Liver (tissue), 9 donors: Measurements from ENCODE around the gene TRUB1. TPM values are rescaled to one million over a fixed set of nuclear protein-coding genes. Genes with fewer than 3 reads are reported as not detected.

Experiments
- DNase-seq: peaks from one replicate; pipeline ENCODE4 v3.0.0-alpha.2; 2017; ENCODE audit warnings: low spot score
- H3K27ac ChIP-seq, 2 donors: one replicate each; pipeline ENCODE4 v1.7.0; 2013; ENCODE audit warnings: inconsistent platforms in 2 of 2, low read length in 2 of 2, control low read depth in 1 of 2, low read depth in 1 of 2, mild to moderate bottlenecking in 1 of 2
- H3K27me3 ChIP-seq, 4 donors: one replicate each; pipeline versions ENCODE4 v1.6.1 to v1.7.0; 2013; ENCODE audit warnings: low read length in 3 of 4, inconsistent platforms in 1 of 4, mild to moderate bottlenecking in 1 of 4, moderate library complexity in 1 of 4; ENCODE audit not compliant: control insufficient read depth in 4 of 4, insufficient read depth in 4 of 4
- H3K36me3 ChIP-seq, 4 donors: one replicate each; pipeline versions ENCODE4 v1.6.1 to v1.7.0; 2013; ENCODE audit warnings: low read length in 3 of 4, mild to moderate bottlenecking in 3 of 4, low read depth in 1 of 4, moderate library complexity in 1 of 4; ENCODE audit not compliant: control insufficient read depth in 4 of 4, insufficient read depth in 3 of 4
- H3K4me1 ChIP-seq, 4 donors: one replicate each; pipeline versions ENCODE4 v1.6.1 to v1.7.0; 2013; ENCODE audit warnings: low read length in 3 of 4, mild to moderate bottlenecking in 3 of 4, moderate library complexity in 1 of 4; ENCODE audit not compliant: control insufficient read depth in 4 of 4, insufficient read depth in 4 of 4
- H3K4me3 ChIP-seq, 3 donors: one replicate each; pipeline versions ENCODE4 v1.6.1 to v1.7.0; 2013; ENCODE audit warnings: low read length in 3 of 3, control low read depth in 1 of 3, low read depth in 1 of 3, mild to moderate bottlenecking in 1 of 3
- H3K9ac ChIP-seq, 2 donors: one replicate each; pipeline ENCODE4 v1.7.0; 2013; ENCODE audit warnings: low read length in 2 of 2, mild to moderate bottlenecking in 2 of 2, moderate library complexity in 2 of 2, control low read depth in 1 of 2, low read depth in 1 of 2
- H3K9me3 ChIP-seq, 4 donors: one replicate each; pipeline versions ENCODE4 v1.6.1 to v1.7.0; 2013; ENCODE audit warnings: low read length in 3 of 4; ENCODE audit not compliant: control insufficient read depth in 4 of 4
- ATF3 ChIP-seq: IDR thresholded peaks from 2 replicates; pipeline ENCODE4 v1.6.1; 2016; ENCODE audit warnings: antibody characterized with exemption
- CTCF ChIP-seq: fragments of 150-350 bp; IDR thresholded peaks from 2 replicates; pipeline ENCODE4 v1.5.1; 2017; ENCODE audit warnings: improper control_type of control experiment, low read depth, low read length; ENCODE audit not compliant: missing input control
- EGR1 ChIP-seq, 2 donors: IDR thresholded peaks; 2 replicates each; pipeline ENCODE4 v1.6.1; 2016 to 2018; ENCODE audit warnings: antibody characterized with exemption in 2 of 2, low read depth in 2 of 2
- FOXA1 ChIP-seq: IDR thresholded peaks from 2 replicates; pipeline ENCODE4 v1.6.1; 2016; ENCODE audit warnings: antibody characterized with exemption
- FOXA2 ChIP-seq: IDR thresholded peaks from 2 replicates; pipeline ENCODE4 v1.6.1; 2016; ENCODE audit warnings: antibody characterized with exemption
- HNF4A ChIP-seq, 2 donors: conservative IDR thresholded peaks; 2 replicates each; pipeline ENCODE4 v1.6.1; 2016; ENCODE audit warnings: antibody characterized with exemption in 2 of 2, mild to moderate bottlenecking in 2 of 2
- HNF4G ChIP-seq: IDR thresholded peaks from 2 replicates; pipeline ENCODE4 v1.6.1; 2016; ENCODE audit warnings: antibody characterized with exemption
- JUND ChIP-seq, 2 donors: IDR thresholded peaks; 2 replicates each; pipeline ENCODE4 v1.6.1; 2016; ENCODE audit warnings: antibody characterized with exemption in 2 of 2
- RAD21 ChIP-seq, 2 donors: IDR thresholded peaks; 2 replicates each; pipeline ENCODE4 v1.6.1; 2016; ENCODE audit warnings: antibody characterized with exemption in 2 of 2, mild to moderate bottlenecking in 2 of 2
- REST ChIP-seq: IDR thresholded peaks from 2 replicates; pipeline ENCODE4 v1.6.1; 2016; ENCODE audit warnings: antibody characterized with exemption, mild to moderate bottlenecking
- RXRA ChIP-seq, 2 donors: IDR thresholded peaks; 2 replicates each; pipeline ENCODE4 v1.6.1; 2017 to 2018; ENCODE audit warnings: antibody characterized with exemption in 2 of 2, mild to moderate bottlenecking in 1 of 2
- SP1 ChIP-seq: IDR thresholded peaks from 2 replicates; pipeline ENCODE4 v1.6.1; 2018; ENCODE audit warnings: antibody characterized with exemption, mild to moderate bottlenecking
- ZBTB33 ChIP-seq: IDR thresholded peaks from 2 replicates; pipeline ENCODE4 v1.6.1; 2016; ENCODE audit warnings: antibody characterized with exemption
- WGBS: extraction: QIAGEN DNeasy Blood & Tissue Kit; methylation state at CpG from one replicate; pipeline ENCODE4 v1.1.7; 2013; 5-methylcytosine and 5-hydroxymethylcytosine counted together
- polyA plus RNA-seq, 2 donors: library from polyadenylated mRNA; stranded (reverse) in 1 of 2; unstranded in 1 of 2; fragments of 200-250 nt in 1 of 2; fragments of >200 nt in 1 of 2; fragmentation: Nextera tagmentation in 1 of 2; extraction: Ambion mirVana in 1 of 2; gene quantifications; one replicate each; pipeline versions ENCODE4 v1.2.1 to v1.2.3, GENCODE V29; 2013 to 2015
- total RNA-seq, 2 donors: library from RNA; depleted of rRNA; stranded (reverse); fragments of >200 nt; gene quantifications; one replicate each; pipeline ENCODE4 v1.2.3, GENCODE V29; 2014
- donor health status: healthy.
- donor health status: healthy.
- donor health status: healthy.
- donor health status: healthy.
- donor health status: healthy.

TRUB1 gene
- total and polyA plus RNA-seq, 4 donors: 6.1 to 14.1 (median 8.3) TPM

GRCh38 chr10:114962441-114962840, 24.4 kb downstream of the TRUB1 start:
- no peaks in the 10 kb centered on the region for H3K27me3 ChIP-seq
- H3K4me3 ChIP-seq: no peak overlapping the region
- no peaks in the 10 kb centered on the region for H3K9me3 ChIP-seq
- no peaks in the 10 kb centered on the region for H3K4me1 ChIP-seq
- DNase-seq: no peak
- 92% methylated on average over 2 of the region's 2 CpGs for WGBS
- TF ChIP-seq CTCF (no peak), RXRA (IDR thresholded peaks at IDR 0.05) (no peak), REST (no peak), HNF4G (no peak), ZBTB33 (no peak), SP1 (no peak), JUND (IDR thresholded peaks at IDR 0.05) (no peak), FOXA2 (no peak)
- peaks cover 3 to 18% (median 10%) of the 10 kb centered on the region in 4 donors for H3K36me3 ChIP-seq
- H3K27ac ChIP-seq: no peak overlapping the region
- no peak overlapping the region for H3K9ac ChIP-seq

GRCh38 chr10:114963908-114964307, 25.9 kb downstream of the TRUB1 start:
- Histone ChIP-seq H3K9me3 (no peaks in the 10 kb centered on the region), H3K4me3 (no peak overlapping the region), H3K9ac (no peak overlapping the region), H3K4me1 (no peaks in the 10 kb centered on the region), H3K36me3 (peaks cover under 1 to 18% (median 10%) of the 10 kb centered on the region in 4 donors), H3K27me3 (no peaks in the 10 kb centered on the region), H3K27ac (no peak overlapping the region)
- no peak for DNase-seq
- 94% methylated on average over 4 of the region's 4 CpGs for WGBS
- TF ChIP-seq RAD21 (IDR thresholded peaks at IDR 0.05) (no peak), ATF3 (no peak), ZBTB33 (no peak), FOXA1 (no peak), EGR1 (IDR thresholded peaks at IDR 0.05; ENCODE audit: low read depth in 2 of 2) (no peak), RXRA (IDR thresholded peaks at IDR 0.05) (no peak), HNF4A (conservative IDR thresholded peaks at IDR 0.05) (no peak)
